Measurements from ENCODE around the gene ADAM12.
A peak's percentile ranks its signal among the peaks of the same experiment; 100 is the strongest.

- no peak for TF ChIP-seq EP300 (conservative IDR thresholded peaks at IDR 0.05; ENCODE audit: poor library complexity, severe bottlenecking)
- no peak for TF ChIP-seq CTCF (IDR thresholded peaks at IDR 0.05; ENCODE audit: poor library complexity, severe bottlenecking)
- TF ChIP-seq EZH2 (IDR thresholded peaks at IDR 0.05; ENCODE audit: borderline replicate concordance, insufficient read depth, low read length, poor library complexity, severe bottlenecking), result no peak
- peak; percentile 12 for TF ChIP-seq POLR2AphosphoS5 (IDR thresholded peaks at IDR 0.05)
- no peak for TF ChIP-seq SMC3 (conservative IDR thresholded peaks at IDR 0.05; ENCODE audit: poor library complexity)
- no peak for TF ChIP-seq TAF1 (IDR thresholded peaks at IDR 0.05; ENCODE audit: low read depth)
Observed at GRCh38 chr10:126208726-126209302, 179.5 kb downstream of the ADAM12 start.
